Adrenal gland (tissue), 5 donors: ENCODE measurements around the gene MALAT1.

Experiments used
- CTCF ChIP-seq, 6 experiments: fragments of 450-650 bp in 4 of 6; fragments of 200-600 bp in 2 of 6; sonication (generic) in 1 of 6; IDR thresholded peaks; 1 replicate in 5 of 6; 2 replicates in 1 of 6; pipeline versions ENCODE4 v1.5.1 to v1.8.0; 2016 to 2021; ENCODE audit warnings: antibody characterized with exemption in 6 of 6, mild to moderate bottlenecking in 2 of 6, moderate library complexity in 1 of 6
- POLR2A ChIP-seq, 2 donors: fragments of 450-650 bp; IDR thresholded peaks; one replicate each; pipeline ENCODE4 v1.6.1; 2017; ENCODE audit warnings: antibody characterized with exemption in 2 of 2, mild to moderate bottlenecking in 2 of 2, moderate library complexity in 1 of 2
- donor health status: DM: no; HTN: no; CAD: no.

- TF ChIP-seq CTCF (IDR thresholded peaks at IDR 0.05) = no peak
- peak; percentile 82 to 83 for TF ChIP-seq POLR2A (IDR thresholded peaks at IDR 0.05)
Observed at GRCh38 chr11:65500387-65501185, 1.7 kb downstream of the MALAT1 start.
